Brain microvascular endothelial cell (primary cell): ENCODE data around the gene CASTOR1.

Source experiments
- DNase-seq: peaks from one replicate; pipeline ENCODE4 v3.0.0-alpha.2; 2020
- H3K27ac ChIP-seq: fragments of 250-450 bp; sonication (Bioruptor Pico); 2 replicates; pipeline ENCODE4 v1.5.1; 2020; ENCODE audit warnings: mild to moderate bottlenecking, moderate library complexity
- H3K27me3 ChIP-seq: fragments of 250-450 bp; sonication (Bioruptor Pico); replicated peaks from 2 replicates; pipeline ENCODE4 v1.5.1; 2020; ENCODE audit warnings: mild to moderate bottlenecking
- H3K36me3 ChIP-seq: fragments of 250-450 bp; sonication (Bioruptor Pico); replicated peaks from 2 replicates; pipeline ENCODE4 v1.5.1; 2020; ENCODE audit warnings: mild to moderate bottlenecking
- H3K4me3 ChIP-seq: 2 replicates; pipeline ENCODE4 v1.5.1; 2011; ENCODE audit warnings: low read depth, mild to moderate bottlenecking, control low read depth, low read length, moderate library complexity
- CTCF ChIP-seq: IDR thresholded peaks from 2 replicates; pipeline ENCODE4 v1.5.1; 2011; ENCODE audit warnings: low read depth, mild to moderate bottlenecking, moderate library complexity, low read length, control low read depth, inconsistent platforms; ENCODE audit errors: missing control alignments
- in situ Hi-C: cut with HindIII; loops from 2 replicates; pipeline ENCODE4 v1.10.0; 2017; ENCODE audit warnings: low sequenced_read_pairs, low pct_ligation_motif_present

Gene CASTOR1

GRCh38 chr22:30299322-30299721 is 10.0 kb upstream of the CASTOR1 start:
- Histone ChIP-seq H3K4me3 (no peak overlapping the region), H3K27me3 (no peaks in the 10 kb centered on the region), H3K27ac (no peak overlapping the region), H3K36me3 (peaks cover 47% of the 10 kb centered on the region)
- TF ChIP-seq CTCF: no peak
- no peak for DNase-seq
- in situ Hi-C loops: no loop called here

- Histone ChIP-seq H3K27ac (no peak overlapping the region), H3K36me3 (peaks cover 58% of the 10 kb centered on the region), H3K27me3 (no peaks in the 10 kb centered on the region), H3K4me3 (no peak overlapping the region)
- TF ChIP-seq CTCF: no peak
- in situ Hi-C loops: no loop called here
- DNase-seq: no peak
These were observed 8.8 kb upstream of the CASTOR1 start for GRCh38 chr22:30297991-30298701.

GRCh38 chr22:30297276-30297990 is 8.1 kb upstream of the CASTOR1 start:
- TF ChIP-seq CTCF: no peak
- Histone ChIP-seq H3K27ac (no peak overlapping the region), H3K4me3 (no peak overlapping the region), H3K27me3 (no peaks in the 10 kb centered on the region), H3K36me3 (peaks cover 65% of the 10 kb centered on the region)
- DNase-seq: no peak
- in situ Hi-C loops: no loop called here

GRCh38 chr22:30296833-30297232 is 7.5 kb upstream of the CASTOR1 start:
- H3K4me3 ChIP-seq: no peak overlapping the region
- TF ChIP-seq CTCF: no peak
- H3K27ac ChIP-seq: no peak overlapping the region
- DNase-seq: no peak
- H3K27me3 ChIP-seq: no peaks in the 10 kb centered on the region
- peaks cover 71% of the 10 kb centered on the region for H3K36me3 ChIP-seq
- in situ Hi-C loops: no loop called here

- H3K36me3 ChIP-seq: peaks cover 72% of the 10 kb centered on the region
- in situ Hi-C loops: no loop called here
- no peak for DNase-seq
- H3K4me3 ChIP-seq: no peak overlapping the region
- H3K27ac ChIP-seq: no peak overlapping the region
- no peak for TF ChIP-seq CTCF
- no peaks in the 10 kb centered on the region for H3K27me3 ChIP-seq
These were observed 7.0 kb upstream of the CASTOR1 start for GRCh38 chr22:30296324-30296723.
